ACC112 (cell line): ENCODE data around the gene HSPA4.

Experiments
- H2AFZ ChIP-seq: fragments of 200-600 bp; sonication (generic); one replicate; pipeline ENCODE4 v1.6.0; 2017; ENCODE audit warnings: antibody characterized with exemption, low read length; ENCODE audit not compliant: unreplicated experiment
- H3K27ac ChIP-seq: fragments of 200-600 bp; sonication (generic); 2 replicates; pipeline ENCODE4 v1.5.1; 2014; ENCODE audit warnings: low read depth, mild to moderate bottlenecking, antibody characterized with exemption, low read length, moderate library complexity
- H3K27me3 ChIP-seq: fragments of 200-600 bp; sonication (generic); 2 replicates; pipeline ENCODE4 v1.6.1; 2014; ENCODE audit warnings: mild to moderate bottlenecking, antibody characterized with exemption, low read length, moderate library complexity, mixed read lengths; ENCODE audit not compliant: insufficient read depth
- H3K36me3 ChIP-seq: fragments of 200-600 bp; sonication (generic); 2 replicates; pipeline ENCODE4 v1.6.1; 2016; ENCODE audit warnings: mild to moderate bottlenecking, antibody characterized with exemption, low read length, moderate library complexity, mixed read lengths; ENCODE audit not compliant: insufficient read depth
- H3K4me1 ChIP-seq: fragments of 200-600 bp; sonication (generic); one replicate; pipeline ENCODE4 v1.6.1; 2016; ENCODE audit warnings: low read length, mixed read lengths; ENCODE audit not compliant: insufficient read depth, unreplicated experiment, control insufficient read depth
- H3K4me3 ChIP-seq: fragments of 200-600 bp; sonication (generic); 2 replicates; pipeline ENCODE4 v1.5.1; 2014; ENCODE audit warnings: mild to moderate bottlenecking, low read depth, low read length
- H3K79me2 ChIP-seq: fragments of 200-600 bp; sonication (generic); one replicate; pipeline ENCODE4 v1.6.0; 2016; ENCODE audit warnings: low read length; ENCODE audit not compliant: control insufficient read depth, unreplicated experiment, insufficient read depth

HSPA4 gene

DNA sequence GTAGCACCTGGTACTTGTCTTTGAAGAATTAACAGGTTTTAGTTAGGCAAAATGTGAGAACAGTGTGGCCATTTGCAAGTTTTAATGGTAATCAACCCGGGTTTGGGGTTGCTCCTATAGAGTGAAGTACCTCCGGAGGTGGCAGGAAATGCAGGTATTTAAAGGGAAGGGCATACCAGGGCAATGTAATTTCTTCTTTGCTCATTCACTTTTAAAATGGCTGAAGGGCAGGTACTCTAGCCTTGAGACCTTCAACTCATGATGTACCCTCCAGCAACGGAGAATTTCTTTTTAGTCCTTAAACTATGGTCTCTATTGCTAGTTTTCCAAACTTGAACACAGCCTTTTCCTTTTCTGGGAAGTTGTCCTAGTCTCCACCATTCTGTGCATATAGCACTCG is 1.3 kb upstream of the HSPA4 start:
- Histone ChIP-seq H3K27ac (peak overlapping the region; percentile 88), H2AFZ (no peak overlapping the region)

GRCh38 chr5:133051061-133051541 is 712 bp upstream of the HSPA4 start:
- H3K36me3 ChIP-seq, result no peaks in the 10 kb centered on the region
- H3K4me3 ChIP-seq, result peak overlapping the region; percentile 99
- H3K27ac ChIP-seq, result peak overlapping the region; percentile 88
- H3K79me2 ChIP-seq, result peaks cover 53% of the 10 kb centered on the region
- H3K4me1 ChIP-seq, result peaks cover 25% of the 10 kb centered on the region
- peak overlapping the region; percentile 5 for H2AFZ ChIP-seq
- no peaks in the 10 kb centered on the region for H3K27me3 ChIP-seq

More for the DNA sequence above, 1.3 kb upstream of the HSPA4 start:
- Histone ChIP-seq H3K27me3 (no peaks in the 10 kb centered on the region), H3K4me1 (peaks cover 25% of the 10 kb centered on the region), H3K4me3 (peak overlapping the region; percentile 99), H3K36me3 (no peaks in the 10 kb centered on the region), H3K79me2 (peaks cover 47% of the 10 kb centered on the region)

GRCh38 chr5:133052317-133053175 is 733 bp downstream of the HSPA4 start:
- H3K27ac ChIP-seq, result peak overlapping the region; percentile 88
- H3K27me3 ChIP-seq, result no peaks in the 10 kb centered on the region
- peaks cover 25% of the 10 kb centered on the region for H3K4me1 ChIP-seq
- peak overlapping the region; percentile 77 for H2AFZ ChIP-seq
- H3K4me3 ChIP-seq, result peak overlapping the region; percentile 99
- H3K79me2 ChIP-seq, result peaks cover 67% of the 10 kb centered on the region
- H3K36me3 ChIP-seq, result no peaks in the 10 kb centered on the region

- Histone ChIP-seq H3K27ac (no peak overlapping the region), H3K4me1 (peaks cover 25% of the 10 kb centered on the region), H3K36me3 (no peaks in the 10 kb centered on the region)
Measured at GRCh38 chr5:133053448-133053847, 1.6 kb downstream of the HSPA4 start.

DNA sequence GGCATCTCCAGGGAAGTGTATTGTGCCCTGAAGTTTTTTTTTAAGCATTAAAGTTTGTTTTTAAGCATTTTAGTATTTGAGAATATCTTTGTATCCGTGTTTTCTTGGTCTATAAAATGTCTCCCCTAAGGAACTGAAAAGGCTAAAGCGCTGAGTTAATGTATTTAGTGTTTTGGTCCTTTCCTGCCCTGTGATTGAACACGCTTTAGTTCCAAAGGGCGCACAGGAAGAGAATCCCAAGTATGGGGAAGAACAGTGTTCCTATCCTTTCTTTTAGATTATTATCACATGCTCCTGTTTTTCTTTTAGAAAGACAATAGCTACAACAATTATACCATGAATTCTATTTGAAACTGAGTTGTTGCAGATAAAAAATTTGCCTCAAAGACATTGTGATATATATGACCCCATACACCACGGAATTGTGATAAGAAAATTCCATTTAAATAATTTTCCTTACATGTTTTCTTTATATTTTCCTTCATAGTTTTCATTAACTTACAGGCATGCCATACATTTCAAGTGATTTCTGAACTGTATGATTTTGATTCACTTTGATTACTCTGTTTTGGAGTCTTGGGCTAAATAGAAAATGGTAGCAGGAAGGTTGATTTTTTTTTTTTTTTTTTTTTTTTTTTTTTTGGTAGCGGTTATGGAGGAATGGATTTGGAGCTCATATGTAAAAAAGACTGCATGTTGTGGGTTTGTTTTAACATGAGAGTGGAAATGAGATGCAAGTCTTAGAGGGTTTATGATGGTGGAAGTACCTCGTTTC is 3.1 kb downstream of the HSPA4 start:
- Histone ChIP-seq H3K4me1 (peaks cover 13% of the 10 kb centered on the region), H3K27ac (no peak overlapping the region), H3K79me2 (peaks cover 87% of the 10 kb centered on the region), H2AFZ (no peak overlapping the region), H3K4me3 (no peak overlapping the region), H3K27me3 (no peaks in the 10 kb centered on the region), H3K36me3 (no peaks in the 10 kb centered on the region)

More at GRCh38 chr5:133053448-133053847, 1.6 kb downstream of the HSPA4 start:
- Histone ChIP-seq H3K27me3 (no peaks in the 10 kb centered on the region), H3K79me2 (peaks cover 76% of the 10 kb centered on the region), H3K4me3 (peak overlapping the region; percentile 99), H2AFZ (no peak overlapping the region)

DNA sequence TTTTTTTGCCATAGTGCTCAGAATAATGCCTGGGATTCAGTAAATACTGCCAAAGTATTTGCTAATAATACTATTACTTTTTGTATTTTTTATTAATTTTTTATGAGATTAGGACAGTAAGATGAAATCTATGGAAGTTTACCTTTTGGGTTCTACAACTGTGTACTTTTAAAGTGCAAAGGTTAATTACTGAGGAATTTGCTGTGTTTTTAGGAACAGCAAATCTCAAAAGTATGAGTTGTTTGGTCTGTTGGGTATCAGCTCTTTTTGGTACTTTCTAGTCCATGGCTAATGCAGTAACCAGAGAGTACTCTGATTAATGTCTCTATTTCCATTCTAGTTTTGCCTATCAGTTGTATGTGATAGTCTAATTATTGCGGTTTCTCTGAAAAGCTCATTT is 5.1 kb downstream of the HSPA4 start:
- H3K4me1 ChIP-seq, result peaks cover 5% of the 10 kb centered on the region
- H3K27me3 ChIP-seq, result no peaks in the 10 kb centered on the region
- H3K27ac ChIP-seq, result no peak overlapping the region
- H2AFZ ChIP-seq, result no peak overlapping the region
- H3K79me2 ChIP-seq, result peaks cover 94% of the 10 kb centered on the region
- no peak overlapping the region for H3K4me3 ChIP-seq
- no peaks in the 10 kb centered on the region for H3K36me3 ChIP-seq

GRCh38 chr5:133059621-133060020 is 7.8 kb downstream of the HSPA4 start:
- H3K27me3 ChIP-seq, result no peaks in the 10 kb centered on the region
- no peak overlapping the region for H3K27ac ChIP-seq
- H3K36me3 ChIP-seq, result 0 out of 2 replicates have a peak, but pooled peaks cover 1% of the 10 kb centered on the region
- H3K79me2 ChIP-seq, result peaks cover 93% of the 10 kb centered on the region
- no peak overlapping the region for H3K4me3 ChIP-seq
- no peak overlapping the region for H2AFZ ChIP-seq
- H3K4me1 ChIP-seq, result peaks cover 2% of the 10 kb centered on the region

DNA sequence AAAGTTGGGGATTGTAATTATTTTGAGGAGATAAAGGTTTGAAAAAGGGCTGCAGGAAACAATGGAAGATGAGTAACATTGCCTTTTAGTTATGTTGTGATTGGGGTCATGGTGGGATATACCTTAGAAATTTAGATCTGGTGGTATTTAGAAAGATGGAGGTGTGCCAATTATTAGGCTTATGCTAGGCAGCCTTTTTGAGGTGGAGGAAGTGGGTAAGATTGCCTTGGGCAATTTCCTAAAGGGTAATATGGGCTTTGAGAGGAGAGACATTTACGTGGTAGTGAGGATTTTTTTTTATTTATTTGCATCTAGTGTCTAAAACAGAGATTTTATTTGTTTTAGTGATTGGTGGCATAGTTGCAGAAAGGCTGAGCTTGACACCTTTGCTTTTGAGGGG is 10.5 kb downstream of the HSPA4 start:
- H3K27me3 ChIP-seq, result no peaks in the 10 kb centered on the region
- H3K27ac ChIP-seq, result no peak overlapping the region
- H3K4me3 ChIP-seq, result no peak overlapping the region
- H3K36me3 ChIP-seq, result peaks cover 12% of the 10 kb centered on the region
- no peak overlapping the region for H2AFZ ChIP-seq
- H3K79me2 ChIP-seq, result peaks cover 81% of the 10 kb centered on the region
- H3K4me1 ChIP-seq, result no peaks in the 10 kb centered on the region

DNA sequence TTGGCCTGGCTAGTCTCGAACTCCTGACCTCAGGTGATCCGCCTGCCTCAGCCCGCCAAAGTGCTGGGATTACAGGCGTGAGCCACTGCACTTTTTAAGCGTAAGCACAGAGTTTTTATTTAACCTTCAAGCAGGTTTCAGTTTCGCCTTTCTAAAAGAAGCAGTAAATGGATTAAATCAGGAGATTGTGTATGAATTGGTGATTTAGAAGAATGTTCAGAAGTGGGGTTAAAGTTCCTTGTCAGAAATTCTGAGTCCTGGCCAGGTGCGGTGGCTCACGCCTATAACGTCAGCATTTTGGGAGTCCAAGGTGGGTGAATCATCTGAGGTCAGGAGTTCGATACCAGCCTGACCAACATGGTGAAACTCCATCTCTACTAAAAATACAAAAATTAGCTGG is 12.2 kb downstream of the HSPA4 start:
- Histone ChIP-seq H3K4me1 (no peaks in the 10 kb centered on the region), H3K36me3 (peaks cover 24% of the 10 kb centered on the region), H3K27ac (no peak overlapping the region), H3K4me3 (no peak overlapping the region), H2AFZ (no peak overlapping the region), H3K79me2 (peaks cover 71% of the 10 kb centered on the region), H3K27me3 (no peaks in the 10 kb centered on the region)

DNA sequence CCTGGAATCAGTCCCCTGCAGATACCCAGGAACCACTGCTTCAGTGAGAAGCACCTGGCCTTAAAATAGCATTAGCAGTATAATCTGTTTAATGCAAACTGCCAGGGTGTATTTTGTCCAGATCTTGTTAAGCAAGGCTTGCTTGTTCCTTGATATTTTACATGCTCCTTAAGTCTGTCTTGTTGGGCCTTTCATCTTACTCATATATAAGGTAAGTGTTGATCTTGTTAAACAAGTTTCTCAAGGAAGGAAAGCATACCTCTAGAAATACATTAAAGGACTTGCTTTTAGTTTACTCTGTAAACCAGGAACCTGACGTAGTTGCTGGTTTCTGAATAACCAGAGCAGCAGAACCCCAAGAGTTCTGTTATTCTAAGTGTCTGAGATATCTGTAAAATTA is 13.7 kb downstream of the HSPA4 start:
- Histone ChIP-seq H3K27me3 (no peaks in the 10 kb centered on the region), H2AFZ (no peak overlapping the region), H3K4me3 (no peak overlapping the region), H3K79me2 (peaks cover 70% of the 10 kb centered on the region), H3K4me1 (no peaks in the 10 kb centered on the region), H3K27ac (no peak overlapping the region), H3K36me3 (peaks cover 35% of the 10 kb centered on the region)
